HG03378 (cell line): ENCODE measurements around the gene VASP.

Experiments
- ATAC-seq: cut with Tn5 transposase; IDR thresholded peaks from one replicate; pipeline ENCODE4 v1.9.1; 2021; ENCODE audit warnings: mild to moderate bottlenecking, moderate library complexity; ENCODE audit not compliant: unreplicated experiment

Gene VASP

DNA sequence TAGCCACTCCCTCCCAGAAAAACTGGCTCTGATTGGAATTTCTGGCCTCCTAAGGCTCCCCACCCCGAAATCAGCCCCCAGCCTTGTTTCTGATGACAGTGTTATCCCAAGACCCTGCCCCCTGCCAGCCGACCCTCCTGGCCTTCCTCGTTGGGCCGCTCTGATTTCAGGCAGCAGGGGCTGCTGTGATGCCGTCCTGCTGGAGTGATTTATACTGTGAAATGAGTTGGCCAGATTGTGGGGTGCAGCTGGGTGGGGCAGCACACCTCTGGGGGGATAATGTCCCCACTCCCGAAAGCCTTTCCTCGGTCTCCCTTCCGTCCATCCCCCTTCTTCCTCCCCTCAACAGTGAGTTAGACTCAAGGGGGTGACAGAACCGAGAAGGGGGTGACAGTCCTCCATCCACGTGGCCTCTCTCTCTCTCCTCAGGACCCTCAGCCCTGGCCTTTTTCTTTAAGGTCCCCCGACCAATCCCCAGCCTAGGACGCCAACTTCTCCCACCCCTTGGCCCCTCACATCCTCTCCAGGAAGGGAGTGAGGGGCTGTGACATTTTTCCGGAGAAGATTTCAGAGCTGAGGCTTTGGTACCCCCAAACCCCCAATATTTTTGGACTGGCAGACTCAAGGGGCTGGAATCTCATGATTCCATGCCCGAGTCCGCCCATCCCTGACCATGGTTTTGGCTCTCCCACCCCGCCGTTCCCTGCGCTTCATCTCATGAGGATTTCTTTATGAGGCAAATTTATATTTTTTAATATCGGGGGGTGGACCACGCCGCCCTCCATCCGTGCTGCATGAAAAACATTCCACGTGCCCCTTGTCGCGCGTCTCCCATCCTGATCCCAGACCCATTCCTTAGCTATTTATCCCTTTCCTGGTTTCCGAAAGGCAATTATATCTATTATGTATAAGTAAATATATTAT is 33.3 kb upstream of the VASP start:
- no peak for ATAC-seq

DNA sequence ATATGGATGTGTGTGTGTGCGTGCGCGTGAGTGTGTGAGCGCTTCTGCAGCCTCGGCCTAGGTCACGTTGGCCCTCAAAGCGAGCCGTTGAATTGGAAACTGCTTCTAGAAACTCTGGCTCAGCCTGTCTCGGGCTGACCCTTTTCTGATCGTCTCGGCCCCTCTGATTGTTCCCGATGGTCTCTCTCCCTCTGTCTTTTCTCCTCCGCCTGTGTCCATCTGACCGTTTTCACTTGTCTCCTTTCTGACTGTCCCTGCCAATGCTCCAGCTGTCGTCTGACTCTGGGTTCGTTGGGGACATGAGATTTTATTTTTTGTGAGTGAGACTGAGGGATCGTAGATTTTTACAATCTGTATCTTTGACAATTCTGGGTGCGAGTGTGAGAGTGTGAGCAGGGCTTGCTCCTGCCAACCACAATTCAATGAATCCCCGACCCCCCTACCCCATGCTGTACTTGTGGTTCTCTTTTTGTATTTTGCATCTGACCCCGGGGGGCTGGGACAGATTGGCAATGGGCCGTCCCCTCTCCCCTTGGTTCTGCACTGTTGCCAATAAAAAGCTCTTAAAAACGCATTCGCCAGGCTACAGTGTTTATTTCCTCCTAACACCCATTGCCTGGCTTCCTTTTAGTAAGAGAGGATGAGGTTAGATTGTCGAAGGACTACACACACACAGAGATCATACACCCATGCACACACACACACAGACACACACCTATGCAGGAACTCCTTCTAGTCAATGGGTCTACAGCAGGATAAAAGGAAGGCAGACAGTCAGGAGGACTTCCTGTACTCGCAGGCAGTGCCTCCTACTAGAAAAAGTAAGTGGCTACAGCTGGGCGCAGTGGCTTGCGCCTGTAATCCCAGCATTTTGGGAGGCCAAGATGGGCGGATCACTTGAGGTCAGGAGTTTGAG is 32.4 kb upstream of the VASP start:
- no peak for ATAC-seq

DNA sequence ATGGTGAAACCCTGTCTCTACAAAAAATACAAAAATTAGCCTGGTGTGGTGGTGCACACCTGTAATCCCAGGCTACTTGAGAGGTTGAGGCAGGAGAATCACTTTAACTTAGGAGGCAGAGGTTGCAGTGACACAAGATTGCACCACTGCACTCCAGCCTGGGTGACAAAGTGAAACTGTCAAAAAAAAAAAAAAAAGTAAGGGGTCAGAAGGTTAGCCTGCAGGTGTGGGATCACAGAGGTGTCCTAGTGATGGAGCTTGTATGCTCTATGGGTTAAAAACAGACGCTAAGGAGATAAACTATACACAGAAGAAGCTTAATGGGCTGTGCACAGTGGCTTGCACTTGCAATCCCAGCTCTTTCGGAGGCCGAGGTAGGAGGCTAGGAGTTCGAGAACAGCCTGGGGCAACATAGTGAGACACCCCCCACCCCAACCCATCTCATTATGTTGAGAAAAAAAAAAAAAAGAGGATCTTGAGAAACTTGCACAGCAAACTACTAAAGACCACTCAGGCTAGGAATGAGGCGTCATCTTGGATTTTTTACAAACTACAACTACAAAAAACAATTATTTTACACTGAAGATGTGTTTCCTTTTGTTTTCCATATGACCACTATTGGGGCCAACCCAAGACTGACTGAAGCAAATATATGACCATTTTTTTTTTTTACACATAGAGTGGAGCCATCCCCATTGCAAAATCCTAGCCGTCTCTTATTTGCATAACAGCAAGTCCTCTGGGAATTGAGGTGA is 31.6 kb upstream of the VASP start:
- ATAC-seq: no peak

GRCh38 chr19:45476304-45476703 is 31.0 kb upstream of the VASP start:
- ATAC-seq: no peak

DNA sequence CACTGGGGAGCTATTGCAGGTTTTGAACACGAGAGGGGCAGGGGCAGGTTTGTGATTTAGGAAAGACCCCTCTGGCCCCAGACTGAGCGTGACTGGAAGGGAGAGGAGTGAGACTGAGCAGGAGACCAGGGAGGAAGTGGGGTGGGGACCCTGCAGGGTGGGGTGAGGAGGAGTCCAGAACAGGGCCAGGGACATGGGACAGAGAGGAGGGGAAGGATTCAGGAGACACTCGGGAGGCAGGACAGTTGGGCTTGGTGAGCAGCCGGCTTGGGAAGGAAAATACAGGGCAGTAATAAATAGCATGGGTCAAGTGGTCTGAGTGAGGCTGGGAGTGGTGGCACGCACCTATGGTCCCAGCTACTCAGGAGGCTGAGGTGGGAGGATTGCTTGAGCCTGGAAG is 30.1 kb upstream of the VASP start:
- no peak for ATAC-seq

DNA sequence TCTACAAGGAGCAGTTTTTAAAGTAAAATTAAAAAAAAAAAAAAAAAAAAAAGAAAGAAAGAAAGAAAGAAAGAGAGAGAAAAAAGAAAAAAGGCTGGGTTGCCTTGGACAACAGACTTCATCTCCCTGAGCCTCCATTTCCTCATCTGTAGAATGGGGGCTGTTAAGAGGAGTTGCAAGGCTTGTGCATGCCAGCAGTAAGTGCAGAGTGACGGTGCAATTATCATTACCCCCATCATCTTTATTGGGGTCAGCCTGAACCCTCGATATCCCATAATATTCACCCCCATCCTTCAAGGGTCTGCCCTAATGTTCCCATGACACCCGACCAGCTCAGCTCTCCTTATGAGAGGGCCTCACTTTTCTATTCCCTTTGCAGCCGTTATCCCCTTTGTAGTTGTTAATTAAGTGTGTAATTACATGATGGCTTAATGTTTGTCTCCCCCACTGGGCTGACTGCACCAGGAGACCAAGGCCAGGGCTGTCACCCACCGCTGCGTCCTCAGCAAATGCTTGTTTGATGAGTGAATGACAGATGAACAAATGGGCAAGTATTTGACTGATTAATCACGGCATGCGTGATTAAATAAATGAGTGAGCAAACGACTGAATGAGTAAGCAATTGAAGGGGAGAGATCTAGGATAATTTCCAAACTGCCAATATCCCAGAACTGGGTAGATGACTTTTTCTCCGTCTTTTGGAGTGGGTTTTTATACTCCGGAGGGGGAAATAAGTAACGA is 29.4 kb upstream of the VASP start:
- peak; percentile 17 for ATAC-seq

DNA sequence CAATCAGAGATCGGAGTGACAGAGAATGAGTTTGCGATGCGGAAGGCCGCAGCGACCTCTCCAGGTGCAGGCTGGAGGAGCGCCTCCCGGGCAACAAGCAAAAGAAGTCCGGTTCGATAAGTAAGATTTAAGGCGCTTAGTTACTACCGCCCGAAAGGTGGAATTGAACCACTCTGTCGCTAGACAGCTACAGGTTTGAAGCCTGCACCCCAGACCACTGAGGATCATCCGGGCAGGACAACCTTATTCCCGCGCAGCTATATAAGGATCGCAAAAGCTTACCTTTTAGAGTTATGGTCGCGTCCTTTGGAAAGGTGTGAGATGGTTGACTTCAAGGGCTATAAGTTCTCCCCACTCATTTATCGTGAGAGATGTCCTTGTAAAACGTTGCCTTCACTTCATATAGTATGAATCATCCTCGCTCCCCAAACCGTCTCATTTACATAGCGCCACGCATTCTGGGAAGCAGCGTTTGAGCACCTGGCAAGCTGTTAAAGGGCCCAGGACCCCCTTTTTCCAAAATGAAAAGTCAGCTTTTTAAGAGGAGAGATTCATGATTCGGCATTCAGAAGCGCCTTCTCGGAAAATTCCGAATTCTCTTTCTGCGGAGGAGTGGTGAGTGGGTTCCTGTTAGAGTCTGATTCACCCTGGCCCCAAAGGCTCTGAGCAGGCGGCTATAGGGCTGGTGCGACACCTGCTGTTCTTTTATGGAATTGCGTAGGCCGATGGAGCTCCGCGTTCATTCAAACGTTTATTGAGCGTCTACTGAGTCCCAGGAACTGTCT is 28.6 kb upstream of the VASP start:
- ATAC-seq: peak; percentile 74

- no peak for ATAC-seq
Observed at GRCh38 chr19:45483033-45483432, 24.2 kb upstream of the VASP start.

- ATAC-seq: no peak
Observed at GRCh38 chr19:45484273-45484945, 22.9 kb upstream of the VASP start.

- ATAC-seq: peak; percentile 88
Observed at GRCh38 chr19:45485305-45486077, 21.8 kb upstream of the VASP start.

- ATAC-seq: no peak
Observed at GRCh38 chr19:45488708-45489107, 18.6 kb upstream of the VASP start.

DNA sequence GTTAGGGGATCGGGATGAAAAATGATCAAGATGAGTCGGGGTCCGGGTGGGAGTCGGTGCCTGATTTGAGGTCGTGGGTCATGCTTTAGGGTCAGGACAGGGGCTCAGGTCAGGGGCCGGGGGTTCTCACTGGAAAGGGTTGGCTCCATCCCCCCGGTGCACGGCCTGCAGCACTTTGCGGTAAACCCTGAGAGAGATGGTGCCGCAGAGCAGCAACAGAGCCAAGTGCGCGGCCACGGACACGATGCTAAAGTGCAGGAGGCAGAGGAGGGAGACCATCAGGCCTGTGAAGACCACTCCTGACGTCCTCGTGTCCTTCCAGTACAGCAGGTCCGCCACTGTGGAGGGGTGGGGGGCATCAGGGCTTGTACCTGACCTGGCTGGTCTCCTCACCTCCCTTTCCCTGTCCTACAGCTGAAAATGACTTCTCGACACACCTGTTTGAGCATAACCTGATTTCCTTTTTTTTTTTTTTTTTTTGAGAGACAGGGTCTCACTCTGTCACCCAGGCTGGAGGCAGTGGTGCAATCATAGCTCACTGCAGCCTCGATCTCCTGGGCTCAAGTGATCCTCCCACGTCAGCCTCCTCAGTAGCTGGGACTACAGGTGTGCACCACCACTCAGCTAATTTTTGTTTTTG is 17.9 kb upstream of the VASP start:
- ATAC-seq: no peak

DNA sequence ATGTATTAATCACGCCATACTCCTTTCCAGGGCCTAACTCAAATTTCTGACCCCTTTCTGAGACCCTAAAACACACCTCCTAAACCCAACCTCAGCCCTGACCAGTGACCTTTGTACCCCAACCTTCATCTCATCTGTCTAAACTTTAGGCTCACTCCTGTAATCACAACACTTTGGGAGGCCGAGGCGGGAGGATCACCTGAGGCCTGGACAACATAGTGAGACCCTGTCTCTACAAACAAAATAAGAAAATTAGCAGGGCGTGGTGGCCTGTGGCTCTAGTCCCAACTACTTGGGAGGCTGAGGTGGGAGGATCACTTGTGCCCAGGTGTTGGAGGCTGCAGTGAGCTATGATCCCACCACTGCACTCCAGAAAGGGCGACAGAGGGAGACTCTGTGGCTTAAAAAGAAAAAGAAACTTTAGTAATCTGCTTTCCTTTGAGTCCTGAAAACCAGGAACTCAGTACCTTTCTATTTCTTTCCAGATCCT is 15.1 kb upstream of the VASP start:
- no peak for ATAC-seq

DNA sequence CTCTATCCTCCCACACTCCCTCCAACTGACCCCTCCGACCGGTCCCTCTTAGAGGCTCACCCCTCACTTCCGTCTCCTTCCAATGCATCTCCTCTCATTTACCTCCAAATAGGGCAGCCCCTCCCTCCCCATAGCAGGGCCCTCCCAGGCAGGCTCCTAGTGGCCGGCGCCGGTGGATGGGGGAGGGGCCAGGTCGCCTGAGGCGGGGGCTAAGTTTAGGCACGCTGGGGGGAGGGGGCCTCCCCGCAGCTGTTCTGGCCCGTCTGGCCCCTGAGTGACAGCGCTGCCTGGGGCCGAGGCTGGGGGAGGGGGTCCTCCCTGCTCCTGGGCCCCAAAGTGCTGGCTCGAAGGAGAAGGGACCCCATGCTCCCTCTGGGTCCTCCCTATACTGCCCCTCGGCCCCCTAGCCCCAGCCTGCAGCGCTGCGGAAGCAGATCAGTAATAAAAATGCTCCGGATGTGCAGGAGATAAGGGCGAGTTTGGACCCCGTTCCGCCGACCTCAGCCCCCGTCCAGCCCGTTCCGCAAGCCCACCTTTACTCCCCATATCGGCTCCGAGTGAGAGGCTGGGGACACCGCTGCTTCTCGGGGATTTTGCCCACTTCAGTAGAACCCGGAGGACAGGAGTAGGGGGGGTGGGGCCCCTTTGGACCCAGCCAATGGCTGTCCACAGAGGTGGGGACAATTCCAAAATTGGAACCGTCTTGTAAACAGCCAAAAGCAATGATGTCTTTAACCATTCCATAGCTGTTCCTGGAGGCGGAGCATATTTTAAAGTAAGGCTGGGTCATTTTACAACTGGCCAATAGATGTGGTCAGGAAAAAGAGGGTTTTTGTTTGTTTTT is 14.4 kb upstream of the VASP start:
- ATAC-seq: no peak

DNA sequence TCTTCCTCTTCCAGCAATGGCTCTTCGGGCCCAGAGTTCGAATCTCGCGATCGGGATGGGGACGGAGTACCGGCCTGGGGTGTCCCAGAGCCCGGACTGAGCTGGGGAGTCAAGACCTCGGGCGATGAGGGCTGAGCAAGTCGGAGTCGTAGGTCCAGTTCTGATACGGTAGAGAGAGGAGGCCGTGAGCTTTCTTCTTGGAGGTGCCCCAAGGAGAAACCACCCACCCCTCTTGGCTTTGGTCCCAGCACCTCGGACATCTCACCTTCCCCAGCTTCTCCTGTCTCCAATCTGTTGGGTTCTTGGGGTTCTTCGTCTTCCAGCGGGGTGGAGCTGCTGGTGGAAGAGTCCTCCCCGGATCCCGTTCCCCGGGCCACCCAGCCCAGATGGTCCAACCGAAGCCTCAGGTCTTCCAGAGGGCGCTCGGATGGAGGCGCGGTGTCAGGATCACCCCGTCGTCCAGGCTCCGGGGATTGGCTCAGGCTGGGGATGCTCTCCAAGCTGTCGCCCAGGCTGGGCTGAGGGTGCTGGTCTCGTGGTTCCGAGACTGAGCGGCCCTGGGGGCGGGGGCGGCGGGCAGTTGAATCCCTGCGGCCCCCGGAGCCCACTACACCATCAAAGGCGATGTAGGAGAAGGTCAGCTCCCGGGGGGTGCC is 12.9 kb upstream of the VASP start:
- ATAC-seq: no peak

- ATAC-seq: no peak
Observed at GRCh38 chr19:45495178-45495577, 12.1 kb upstream of the VASP start.
